OCI-M1 (cell line): Measurements from ENCODE around the gene RHEBL1.

Experiments used
- DNase-seq: peaks from one replicate; lab custom pipeline; 2025; lab: John Stamatoyannopoulos, UW

RHEBL1 gene

GRCh38 chr12:49069507-49070346, at the start of gene RHEBL1:
Gene RHEBL1 (minus strand): TSS chr12:49069979. CDS start chr12:49069785, 194 bp downstream.
- peak; percentile 99 for DNase-seq

- peak; percentile 46 for DNase-seq
Measured at GRCh38 chr12:49111206-49111605, 41.4 kb upstream of the RHEBL1 start.

GRCh38 chr12:49110464-49111155, 40.8 kb upstream of the RHEBL1 start, which contains the start of gene LMBR1L:
Gene LMBR1L (minus strand): TSS chr12:49110847. CDS start chr12:49110555, 292 bp downstream.
- DNase-seq, result peak; percentile 99

- DNase-seq, result peak; percentile 49
Measured at GRCh38 chr12:49109641-49110463, 40.1 kb upstream of the RHEBL1 start.

- DNase-seq, result peak; percentile 89
Measured at GRCh38 chr12:49108958-49109404, 39.2 kb upstream of the RHEBL1 start.

- DNase-seq, result no peak
Measured at GRCh38 chr12:49105504-49106084, 35.8 kb upstream of the RHEBL1 start.

GRCh38 chr12:49104822-49105221, 35.0 kb upstream of the RHEBL1 start:
- DNase-seq, result no peak

GRCh38 chr12:49100380-49100779, 30.6 kb upstream of the RHEBL1 start:
- DNase-seq, result no peak

GRCh38 chr12:49098703-49099102, 28.9 kb upstream of the RHEBL1 start:
- no peak for DNase-seq

GRCh38 chr12:49098035-49098451, 28.3 kb upstream of the RHEBL1 start:
- peak; percentile 82 for DNase-seq

- DNase-seq, result no peak
Measured at GRCh38 chr12:49097381-49097780, 27.6 kb upstream of the RHEBL1 start.

- no peak for DNase-seq
Measured at GRCh38 chr12:49094975-49095365, 25.2 kb upstream of the RHEBL1 start.

GRCh38 chr12:49094160-49094974, 24.6 kb upstream of the RHEBL1 start, which contains the start of gene DHH:
Gene DHH (minus strand): TSS chr12:49094801. CDS start chr12:49094512, 289 bp downstream.
- peak; percentile 72 for DNase-seq

- DNase-seq, result peak; percentile 36
Measured at GRCh38 chr12:49093792-49094159, 24.0 kb upstream of the RHEBL1 start.

- peak; percentile 60 for DNase-seq
Measured at GRCh38 chr12:49092816-49093406, 23.1 kb upstream of the RHEBL1 start.

GRCh38 chr12:49092086-49092815, 22.5 kb upstream of the RHEBL1 start:
- DNase-seq, result peak; percentile 97

- no peak for DNase-seq
Measured at GRCh38 chr12:49091836-49092085, 22.0 kb upstream of the RHEBL1 start.

- DNase-seq, result no peak
Measured at GRCh38 chr12:49091056-49091835, 21.5 kb upstream of the RHEBL1 start.
